K562 (cell line): ENCODE data around the gene PIK3C2B. TPM values are rescaled to one million over a fixed set of nuclear protein-coding genes. Genes with fewer than 3 reads are reported as not detected.

Experiments used
- ARHGAP35 ChIP-seq: fragments of 450-650 bp; IDR thresholded peaks from 2 replicates; pipeline ENCODE4 v1.6.1; 2018; ENCODE audit not compliant: partially characterized antibody
- CC2D1A ChIP-seq: fragments of 450-650 bp; IDR thresholded peaks from 2 replicates; pipeline ENCODE4 v1.6.1; 2017; ENCODE audit warnings: mild to moderate bottlenecking
- FOXM1 ChIP-seq, 2 experiments: fragments of 450-650 bp in 1 of 2; sonication (generic) in 1 of 2; formaldehyde crosslinking in 1 of 2; IDR thresholded peaks; 2 replicates each; pipeline versions ENCODE4 v1.6.1 to v1.9.0; 2017 to 2022; ENCODE audit warnings: low read depth in 2 of 2, mild to moderate bottlenecking in 2 of 2, missing genetic modification reagents in 1 of 2, moderate library complexity in 1 of 2
- ILF3 ChIP-seq: fragments of 450-650 bp; IDR thresholded peaks from 2 replicates; pipeline ENCODE4 v1.6.1; 2018; ENCODE audit warnings: antibody characterized with exemption, mild to moderate bottlenecking, moderate library complexity, borderline replicate concordance
- JUNB ChIP-seq: fragments of 450-650 bp; formaldehyde crosslinking; conservative IDR thresholded peaks from 2 replicates; pipeline ENCODE4 v1.4.0; 2020; ENCODE audit warnings: mild to moderate bottlenecking
- NCOA1 ChIP-seq: fragments of 450-650 bp; IDR thresholded peaks from 2 replicates; pipeline ENCODE4 v1.6.1; 2016; ENCODE audit warnings: low read depth
- NONO ChIP-seq, 2 experiments: fragments of 200-400 bp in 1 of 2; fragments of 450-650 bp in 1 of 2; formaldehyde crosslinking in 1 of 2; IDR thresholded peaks; 2 replicates each; pipeline ENCODE4 v1.6.1; 2017; ENCODE audit warnings: low read depth in 2 of 2, mild to moderate bottlenecking in 2 of 2, moderate library complexity in 2 of 2, low read length in 1 of 2
- POLR3A ChIP-seq: IDR thresholded peaks from 2 replicates; pipeline ENCODE4 v1.6.1; 2011; ENCODE audit warnings: borderline replicate concordance, mild to moderate bottlenecking, moderate library complexity; ENCODE audit not compliant: insufficient read length, insufficient read depth; ENCODE audit errors: extremely low read depth
- SAFB ChIP-seq: fragments of 200-400 bp; formaldehyde crosslinking; IDR thresholded peaks from 2 replicates; pipeline ENCODE4 v1.6.1; 2017; ENCODE audit warnings: low read depth, low read length, borderline replicate concordance
- SMAD1 ChIP-seq: fragments of 150-350 bp; IDR thresholded peaks from 2 replicates; pipeline ENCODE4 v1.6.1; 2014; ENCODE audit warnings: low read length, low read depth; ENCODE audit not compliant: partially characterized antibody
- TFAM ChIP-seq: fragments of 250-450 bp; sonication (Bioruptor Pico); conservative IDR thresholded peaks from 2 replicates; pipeline ENCODE4 v1.5.0; 2021; ENCODE audit warnings: mild to moderate bottlenecking, moderate library complexity
- TOE1 ChIP-seq, 2 experiments: fragments of 450-650 bp in 1 of 2; sonication (generic) in 1 of 2; formaldehyde crosslinking in 1 of 2; IDR thresholded peaks; 2 replicates each; pipeline versions ENCODE4 v1.7.1 to v1.8.0; 2016 to 2022; ENCODE audit warnings: borderline replicate concordance in 2 of 2, mild to moderate bottlenecking in 2 of 2, antibody characterized with exemption in 1 of 2, inconsistent platforms in 1 of 2, low read depth in 1 of 2, missing genetic modification reagents in 1 of 2, moderate library complexity in 1 of 2
- ZNF41 ChIP-seq: fragments of 250-450 bp; sonication (Bioruptor Pico); conservative IDR thresholded peaks from 2 replicates; pipeline ENCODE4 v1.4.0; 2020; ENCODE audit warnings: mild to moderate bottlenecking
- polyA plus RNA-seq, 8 experiments: library from polyadenylated mRNA; depleted of rRNA in 4 of 8; stranded (reverse) in 5 of 8; unstranded in 3 of 8; fragments of >200 nt; fragmentation: Nextera tagmentation in 2 of 8; fragmentation: Illumina TruSeq in 1 of 8; extraction: Ambion mirVana in 2 of 8; extraction: Trizol in 1 of 8; gene quantifications; 2 replicates each; pipeline versions ENCODE4 v1.2.1 to v1.2.3, GENCODE V29; 2011 to 2014; ENCODE audit warnings: inconsistent platforms in 1 of 8, missing spikeins in 1 of 8
- total RNA-seq, 7 experiments: library from RNA; depleted of rRNA in 6 of 7; stranded (reverse); fragments of >200 nt in 6 of 7; fragmentation: Illumina TruSeq in 2 of 7; extraction: Trizol in 2 of 7; gene quantifications; 2 replicates each; pipeline versions ENCODE4 v1.2.1 to v1.2.3, GENCODE V29; 2011 to 2021; ENCODE audit warnings: low replicate concordance in 1 of 7
- TF ChIP-seq, protein P1 (sequence below): IDR thresholded peaks from 3 replicates; pipeline ENCODE4 v1.6.1; 2011; ENCODE audit warnings: borderline replicate concordance, mild to moderate bottlenecking; ENCODE audit not compliant: insufficient read length, insufficient read depth
- TF ChIP-seq, protein P2 (sequence below), 2 experiments: fragments of 200-800 bp in 1 of 2; sonication (Bioruptor generic) in 1 of 2; sonication (generic) in 1 of 2; formaldehyde crosslinking in 1 of 2; IDR thresholded peaks in 1 of 2; conservative IDR thresholded peaks in 1 of 2; 2 replicates each; pipeline versions ENCODE4 v1.5.0 to v1.6.1; 2016 to 2020; ENCODE audit warnings: missing compliant biosample characterization in 1 of 2, missing genetic modification characterization in 1 of 2, missing genetic modification reagents in 1 of 2
- TF ChIP-seq, protein P3 (sequence below): IDR thresholded peaks from 2 replicates; pipeline ENCODE4 v1.6.1; 2016; ENCODE audit warnings: missing genetic modification characterization, missing compliant biosample characterization
- TF ChIP-seq, protein P4 (sequence below): sonication (generic); formaldehyde crosslinking; IDR thresholded peaks from 2 replicates; pipeline ENCODE4 v1.8.1; 2022; ENCODE audit warnings: missing genetic modification reagents
- TF ChIP-seq, protein P5 (sequence below): fragments of 450-650 bp; formaldehyde crosslinking; IDR thresholded peaks from 2 replicates; pipeline ENCODE4 v1.4.0; 2022; ENCODE audit warnings: missing genetic modification characterization

The PIK3C2B gene
- total and polyA plus RNA-seq, 9 of the 15 experiments (the other 6 are each of a cell fraction or from before 2014, with no cell fraction given): 0.10 to 2.9 (median 0.72) TPM

DNA sequence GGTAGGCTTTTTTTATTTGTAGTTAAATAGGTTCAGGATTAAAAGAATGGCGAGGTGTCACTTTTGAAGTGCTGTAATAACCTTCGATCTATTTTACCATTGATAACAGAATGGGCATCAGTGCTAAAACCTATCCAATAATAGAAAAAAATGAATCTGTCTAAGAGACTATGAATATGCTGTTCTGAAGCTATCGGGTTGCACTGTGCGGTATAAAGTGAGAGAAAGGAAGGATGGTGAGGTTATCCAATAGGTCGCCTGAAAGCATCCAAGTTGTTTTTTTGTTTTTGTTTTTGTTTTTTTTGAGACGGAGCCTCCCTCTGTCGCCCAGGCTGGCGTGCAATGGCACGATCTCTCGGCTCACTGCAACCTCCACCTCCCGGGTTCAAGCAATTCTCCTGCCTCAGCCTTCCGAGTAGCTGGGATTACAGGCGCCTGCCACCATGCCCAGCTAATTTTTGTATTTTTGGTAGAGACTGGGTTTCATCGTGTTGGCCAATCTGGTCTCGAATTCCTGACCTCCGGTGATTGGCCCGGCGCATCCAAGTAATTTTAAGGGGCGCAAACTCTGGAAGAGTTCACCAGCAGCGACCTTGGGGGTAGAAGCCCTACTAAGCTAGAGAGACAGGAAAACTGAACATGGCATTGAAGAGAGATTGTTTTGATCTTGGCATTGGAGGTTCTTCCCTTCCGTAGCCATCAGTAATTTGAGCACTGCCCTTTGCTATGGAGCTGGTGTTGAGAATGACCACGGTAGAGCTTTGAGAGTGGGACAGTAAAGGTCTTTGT, 12.9 kb upstream of the PIK3C2B start (continued):
- TF ChIP-seq, protein P1, sequence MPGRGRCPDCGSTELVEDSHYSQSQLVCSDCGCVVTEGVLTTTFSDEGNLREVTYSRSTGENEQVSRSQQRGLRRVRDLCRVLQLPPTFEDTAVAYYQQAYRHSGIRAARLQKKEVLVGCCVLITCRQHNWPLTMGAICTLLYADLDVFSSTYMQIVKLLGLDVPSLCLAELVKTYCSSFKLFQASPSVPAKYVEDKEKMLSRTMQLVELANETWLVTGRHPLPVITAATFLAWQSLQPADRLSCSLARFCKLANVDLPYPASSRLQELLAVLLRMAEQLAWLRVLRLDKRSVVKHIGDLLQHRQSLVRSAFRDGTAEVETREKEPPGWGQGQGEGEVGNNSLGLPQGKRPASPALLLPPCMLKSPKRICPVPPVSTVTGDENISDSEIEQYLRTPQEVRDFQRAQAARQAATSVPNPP: no peak
- TF ChIP-seq, protein P2, sequence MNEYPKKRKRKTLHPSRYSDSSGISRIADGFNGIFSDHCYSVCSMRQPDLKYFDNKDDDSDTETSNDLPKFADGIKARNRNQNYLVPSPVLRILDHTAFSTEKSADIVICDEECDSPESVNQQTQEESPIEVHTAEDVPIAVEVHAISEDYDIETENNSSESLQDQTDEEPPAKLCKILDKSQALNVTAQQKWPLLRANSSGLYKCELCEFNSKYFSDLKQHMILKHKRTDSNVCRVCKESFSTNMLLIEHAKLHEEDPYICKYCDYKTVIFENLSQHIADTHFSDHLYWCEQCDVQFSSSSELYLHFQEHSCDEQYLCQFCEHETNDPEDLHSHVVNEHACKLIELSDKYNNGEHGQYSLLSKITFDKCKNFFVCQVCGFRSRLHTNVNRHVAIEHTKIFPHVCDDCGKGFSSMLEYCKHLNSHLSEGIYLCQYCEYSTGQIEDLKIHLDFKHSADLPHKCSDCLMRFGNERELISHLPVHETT (CRISPR knock-in tag; conservative IDR thresholded peaks at IDR 0.05 in 1 of 2, IDR thresholded peaks at IDR 0.05 in 1 of 2): no peak
- TF ChIP-seq, protein P3, sequence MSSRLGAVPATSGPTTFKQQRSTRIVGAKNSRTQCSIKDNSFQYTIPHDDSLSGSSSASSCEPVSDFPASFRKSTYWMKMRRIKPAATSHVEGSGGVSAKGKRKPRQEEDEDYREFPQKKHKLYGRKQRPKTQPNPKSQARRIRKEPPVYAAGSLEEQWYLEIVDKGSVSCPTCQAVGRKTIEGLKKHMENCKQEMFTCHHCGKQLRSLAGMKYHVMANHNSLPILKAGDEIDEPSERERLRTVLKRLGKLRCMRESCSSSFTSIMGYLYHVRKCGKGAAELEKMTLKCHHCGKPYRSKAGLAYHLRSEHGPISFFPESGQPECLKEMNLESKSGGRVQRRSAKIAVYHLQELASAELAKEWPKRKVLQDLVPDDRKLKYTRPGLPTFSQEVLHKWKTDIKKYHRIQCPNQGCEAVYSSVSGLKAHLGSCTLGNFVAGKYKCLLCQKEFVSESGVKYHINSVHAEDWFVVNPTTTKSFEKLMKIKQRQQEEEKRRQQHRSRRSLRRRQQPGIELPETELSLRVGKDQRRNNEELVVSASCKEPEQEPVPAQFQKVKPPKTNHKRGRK: no peak
- no peak for TF ChIP-seq ZNF41 (CRISPR knock-in tag)
- peak; percentile 31 to 95; a peak in 3 of 4 replicates for TF ChIP-seq NONO (IDR thresholded peaks at IDR 0.05; ENCODE audit: low read depth in 2 of 2, low read length in 1 of 2)
- TF ChIP-seq, protein P4, sequence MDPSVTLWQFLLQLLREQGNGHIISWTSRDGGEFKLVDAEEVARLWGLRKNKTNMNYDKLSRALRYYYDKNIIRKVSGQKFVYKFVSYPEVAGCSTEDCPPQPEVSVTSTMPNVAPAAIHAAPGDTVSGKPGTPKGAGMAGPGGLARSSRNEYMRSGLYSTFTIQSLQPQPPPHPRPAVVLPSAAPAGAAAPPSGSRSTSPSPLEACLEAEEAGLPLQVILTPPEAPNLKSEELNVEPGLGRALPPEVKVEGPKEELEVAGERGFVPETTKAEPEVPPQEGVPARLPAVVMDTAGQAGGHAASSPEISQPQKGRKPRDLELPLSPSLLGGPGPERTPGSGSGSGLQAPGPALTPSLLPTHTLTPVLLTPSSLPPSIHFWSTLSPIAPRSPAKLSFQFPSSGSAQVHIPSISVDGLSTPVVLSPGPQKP (CRISPR knock-in tag): no peak
- TF ChIP-seq FOXM1 (IDR thresholded peaks at IDR 0.05; ENCODE audit: low read depth): peak; percentile 22; the same call in 1 of the 2 replicates
- TF ChIP-seq FOXM1 (CRISPR knock-in tag; IDR thresholded peaks at IDR 0.05; ENCODE audit: low read depth): no peak; the same call in 1 of the 2 replicates
- TF ChIP-seq, protein P5, sequence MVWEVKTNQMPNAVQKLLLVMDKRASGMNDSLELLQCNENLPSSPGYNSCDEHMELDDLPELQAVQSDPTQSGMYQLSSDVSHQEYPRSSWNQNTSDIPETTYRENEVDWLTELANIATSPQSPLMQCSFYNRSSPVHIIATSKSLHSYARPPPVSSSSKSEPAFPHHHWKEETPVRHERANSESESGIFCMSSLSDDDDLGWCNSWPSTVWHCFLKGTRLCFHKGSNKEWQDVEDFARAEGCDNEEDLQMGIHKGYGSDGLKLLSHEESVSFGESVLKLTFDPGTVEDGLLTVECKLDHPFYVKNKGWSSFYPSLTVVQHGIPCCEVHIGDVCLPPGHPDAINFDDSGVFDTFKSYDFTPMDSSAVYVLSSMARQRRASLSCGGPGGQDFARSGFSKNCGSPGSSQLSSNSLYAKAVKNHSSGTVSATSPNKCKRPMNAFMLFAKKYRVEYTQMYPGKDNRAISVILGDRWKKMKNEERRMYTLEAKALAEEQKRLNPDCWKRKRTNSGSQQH: peak; percentile 93
- no peak for TF ChIP-seq JUNB (CRISPR knock-in tag)
- TF ChIP-seq SAFB: no peak
- no peak; the same call in 1 of the 2 replicates for TF ChIP-seq CC2D1A
- no peak for TF ChIP-seq POLR3A
- no peak for TF ChIP-seq NCOA1
- TF ChIP-seq TFAM (CRISPR knock-in tag): no peak
- no peak for TF ChIP-seq ARHGAP35
- TF ChIP-seq ILF3: no peak
- no peak for TF ChIP-seq TOE1 (IDR thresholded peaks at IDR 0.05; ENCODE audit: borderline replicate concordance)
- no peak for TF ChIP-seq TOE1 (CRISPR knock-in tag; IDR thresholded peaks at IDR 0.05; ENCODE audit: borderline replicate concordance, low read depth)
- no peak for TF ChIP-seq SMAD1
